HG02870 (cell line): ENCODE data around the gene TEX53.

Experiments
- ATAC-seq: cut with Tn5 transposase; IDR thresholded peaks from one replicate; pipeline ENCODE4 v1.9.1; 2021; ENCODE audit warnings: mild to moderate bottlenecking, moderate library complexity; ENCODE audit not compliant: unreplicated experiment

Gene TEX53

DNA sequence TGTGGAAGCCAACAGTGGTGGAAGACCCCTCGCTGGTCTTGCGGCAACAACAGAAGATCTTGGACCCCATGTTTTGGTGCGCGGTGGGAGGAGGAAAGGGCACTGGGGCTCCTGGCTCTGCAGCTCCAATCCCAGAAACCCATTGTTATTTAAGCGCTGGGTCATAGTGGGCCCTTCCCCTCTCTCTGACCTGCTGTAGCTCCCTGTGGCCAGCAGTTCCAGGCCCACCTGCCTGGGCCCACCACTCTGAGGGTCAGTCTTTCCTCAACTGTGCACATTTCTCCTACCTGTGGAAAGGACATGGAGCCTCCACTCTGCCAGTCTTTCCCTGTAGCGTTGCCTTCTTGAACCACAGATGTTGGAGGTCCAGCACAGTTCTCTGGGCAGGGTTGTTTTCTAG, at the start of gene TEX53:
Gene TEX53 (minus strand): TSS at position 101 of the 400 bp plus-strand sequence. CDS start 31 bp downstream, at position 70.
- no peak for ATAC-seq

DNA sequence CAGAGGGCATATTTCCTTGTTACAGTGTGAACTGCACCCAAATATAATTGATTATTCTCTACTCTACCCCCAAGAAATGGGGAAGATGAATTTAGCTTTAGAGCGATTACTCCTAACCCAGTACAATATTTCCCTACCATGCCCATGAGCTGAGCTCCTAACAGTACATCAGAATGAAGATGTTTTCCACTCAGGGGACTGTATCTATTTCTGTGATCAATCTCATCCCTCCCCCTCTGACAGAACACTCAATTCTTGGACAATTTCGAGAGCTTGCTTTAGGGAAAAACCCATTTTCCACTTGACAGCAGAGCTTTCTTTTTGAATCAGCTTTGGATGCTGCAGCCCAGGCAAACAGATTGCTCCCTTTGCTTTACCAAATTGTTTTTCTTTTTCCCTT, 49.1 kb upstream of the TEX53 start:
- ATAC-seq = no peak

DNA sequence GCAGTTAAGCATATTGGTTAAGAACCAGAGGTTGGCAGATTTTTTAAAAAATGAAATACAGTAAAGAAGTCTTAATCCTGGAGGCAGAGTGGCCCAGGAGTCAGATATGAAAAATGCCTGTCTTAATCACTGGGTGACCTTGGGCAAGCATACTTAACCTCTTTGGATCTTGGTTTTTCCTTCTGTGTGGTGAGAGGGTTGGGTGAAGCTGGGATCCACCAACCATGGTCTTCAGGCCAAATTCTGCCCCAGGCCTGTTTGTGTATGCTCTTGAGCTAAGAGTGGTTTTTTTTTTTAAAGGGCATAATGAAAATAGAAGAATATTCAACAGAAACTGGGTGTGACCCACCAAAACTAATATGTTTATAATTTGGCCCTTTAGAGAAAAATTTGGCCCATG, 44.4 kb upstream of the TEX53 start:
- no peak for ATAC-seq

DNA sequence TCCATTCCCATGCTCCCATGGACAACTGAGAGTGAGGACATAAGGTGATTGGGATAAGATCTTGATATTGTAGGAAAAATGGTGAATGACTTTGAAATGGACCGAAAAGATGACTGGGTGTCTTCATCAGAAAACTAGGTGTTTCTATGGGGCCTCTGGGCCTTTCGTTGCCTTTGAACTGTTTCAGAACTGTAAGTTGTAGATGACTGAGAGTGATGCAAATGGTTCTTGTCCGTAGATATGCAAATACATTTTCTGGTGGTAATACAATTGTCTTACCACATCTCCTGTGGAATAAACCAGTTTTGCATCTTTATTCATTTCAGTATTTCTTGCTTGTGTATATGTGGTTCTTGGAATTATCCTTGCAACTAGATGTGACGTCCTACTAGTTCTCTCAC, 40.3 kb upstream of the TEX53 start:
- ATAC-seq = peak; percentile 47

DNA sequence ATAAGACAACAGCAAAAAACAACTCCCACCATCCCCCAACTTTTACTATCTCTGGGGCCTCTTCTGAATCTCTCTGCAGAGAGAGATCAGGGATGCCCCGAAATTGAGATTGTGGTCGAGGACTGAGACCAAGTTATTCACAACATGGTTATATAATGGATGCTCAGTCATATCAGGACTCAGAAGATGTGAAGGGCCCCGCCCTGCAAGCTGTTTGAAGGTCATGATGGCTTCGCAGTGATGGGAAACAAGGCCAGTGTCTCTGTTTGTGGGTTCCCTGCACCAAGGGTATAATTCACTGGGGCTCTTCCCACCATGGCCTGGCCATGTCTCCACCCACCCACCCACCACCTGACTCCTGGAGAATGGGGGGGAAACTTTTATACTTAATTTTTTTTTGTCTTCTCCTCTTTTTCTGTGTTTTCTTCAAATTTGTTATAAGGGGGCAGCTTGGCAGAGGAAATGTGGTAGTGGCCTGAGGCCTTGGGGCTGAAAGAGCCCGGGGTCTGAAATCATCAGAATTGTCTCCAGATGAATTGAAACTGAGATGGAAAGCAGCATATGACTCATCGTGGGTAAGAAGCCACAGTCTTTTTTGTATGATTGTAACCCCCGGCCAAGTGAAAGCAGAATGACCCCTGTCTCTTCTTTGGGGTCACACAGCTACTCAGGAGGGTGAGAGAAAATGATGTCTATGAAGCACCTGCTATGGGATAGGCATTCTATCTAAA, 39.4 kb upstream of the TEX53 start:
- peak; percentile 59 for ATAC-seq

DNA sequence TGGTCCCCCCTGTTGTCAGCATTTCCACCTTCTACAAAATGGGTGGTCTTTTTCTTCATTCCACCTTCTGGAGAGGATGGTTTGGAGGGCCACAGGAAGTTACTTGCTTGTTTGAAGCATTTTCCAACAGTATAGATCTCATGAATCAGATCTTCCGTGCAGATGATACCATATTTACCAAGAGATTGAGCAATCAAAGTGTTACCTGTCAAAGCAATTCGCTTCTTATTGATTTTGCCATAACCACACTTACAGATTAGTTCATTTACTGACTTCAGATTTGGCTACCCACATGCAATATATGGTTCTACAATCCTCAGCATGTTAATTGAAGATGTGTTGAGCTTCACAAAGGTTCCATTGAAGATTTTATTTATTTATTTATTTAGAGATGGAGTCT, 38.3 kb upstream of the TEX53 start:
- no peak for ATAC-seq

DNA sequence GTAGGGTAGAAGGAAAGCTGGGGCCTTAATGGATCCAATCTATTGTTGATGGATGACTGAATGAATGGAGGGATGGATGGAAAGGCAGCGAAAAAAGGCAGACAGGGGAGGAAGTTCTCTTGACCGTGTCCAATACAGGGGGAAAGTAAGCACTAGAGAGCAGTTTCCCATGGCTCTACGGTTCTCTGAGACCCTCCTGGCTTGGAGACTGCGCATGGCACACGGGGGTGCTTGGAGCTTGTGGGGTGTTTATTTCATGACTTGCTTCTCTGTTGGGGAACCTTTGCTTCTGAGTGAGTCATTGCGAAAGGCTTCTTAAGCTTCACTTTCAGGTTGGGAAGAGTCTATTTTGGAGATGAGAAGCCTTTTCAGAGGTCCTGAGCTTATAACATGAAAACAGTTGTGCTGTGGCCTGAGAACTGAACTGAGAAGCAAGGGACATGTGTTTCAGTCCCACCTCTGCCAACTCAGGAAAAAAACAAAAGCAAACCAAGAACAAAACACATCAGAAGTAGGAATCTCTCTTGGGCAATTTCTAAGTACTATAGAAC, 37.2 kb upstream of the TEX53 start:
- ATAC-seq = peak; percentile 38

DNA sequence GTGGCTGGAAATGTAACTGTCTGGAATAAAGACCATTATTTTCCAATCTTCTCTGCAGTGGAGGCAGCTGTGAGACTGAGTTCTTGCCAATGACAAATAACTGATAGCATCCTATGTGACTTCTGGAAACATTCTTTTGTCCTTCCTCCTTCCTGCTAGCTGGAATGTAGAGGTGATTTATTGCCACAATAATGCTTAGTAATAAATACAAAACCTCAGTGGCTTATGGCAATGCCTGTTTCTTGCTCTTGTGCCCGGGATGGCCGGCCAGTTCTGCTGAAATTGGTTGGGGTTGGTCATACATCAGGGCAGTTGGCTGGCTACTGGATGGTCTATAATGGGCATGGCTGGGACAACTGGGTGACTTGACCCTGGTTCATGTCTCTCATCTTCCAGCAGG, 36.5 kb upstream of the TEX53 start:
- no peak for ATAC-seq

DNA sequence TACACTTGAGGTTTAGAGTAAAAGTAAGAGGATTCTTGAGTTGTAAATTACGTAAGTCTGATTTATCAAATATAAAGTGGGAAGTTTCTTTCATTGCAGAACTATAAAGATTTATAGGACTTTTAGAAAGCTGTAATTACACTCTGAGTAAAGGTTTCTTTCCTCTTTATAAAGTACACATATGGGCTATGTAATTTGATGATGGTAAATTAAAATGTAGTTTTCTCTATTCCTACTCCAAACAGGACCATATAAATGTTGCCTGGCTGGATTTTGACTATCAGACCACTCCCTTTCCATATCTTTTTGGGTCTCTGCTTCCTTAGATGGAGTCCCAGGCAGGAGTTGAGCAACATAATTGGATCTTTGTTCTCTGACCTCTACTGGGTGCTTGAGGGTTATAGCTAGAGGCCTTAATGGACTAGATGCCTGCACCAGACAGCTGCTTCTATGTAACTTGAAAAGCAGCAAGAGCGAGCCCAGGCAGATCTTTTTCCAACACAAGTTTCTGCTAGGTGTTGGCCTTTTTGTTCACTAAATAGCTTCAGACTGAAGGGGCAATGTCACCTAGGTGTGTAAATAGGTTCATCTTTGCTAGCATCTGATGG, 35.7 kb upstream of the TEX53 start:
- no peak for ATAC-seq

DNA sequence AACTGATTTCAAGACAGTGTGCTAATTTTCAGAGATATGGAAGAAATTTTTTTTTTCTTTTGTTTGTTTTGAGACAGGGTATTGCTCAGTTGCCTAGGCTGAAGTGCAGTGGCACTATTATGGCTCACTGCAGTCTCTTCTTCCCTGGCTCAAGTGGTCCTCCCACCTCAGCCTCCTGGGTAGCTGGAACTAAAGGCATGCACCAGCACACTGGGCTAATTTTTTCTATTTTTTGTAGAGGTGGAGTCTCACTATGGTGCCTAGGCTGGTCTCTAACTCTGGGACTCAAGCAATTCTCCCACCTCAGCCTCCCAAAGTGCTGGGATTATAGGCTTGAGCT, 34.3 kb upstream of the TEX53 start:
- no peak for ATAC-seq

DNA sequence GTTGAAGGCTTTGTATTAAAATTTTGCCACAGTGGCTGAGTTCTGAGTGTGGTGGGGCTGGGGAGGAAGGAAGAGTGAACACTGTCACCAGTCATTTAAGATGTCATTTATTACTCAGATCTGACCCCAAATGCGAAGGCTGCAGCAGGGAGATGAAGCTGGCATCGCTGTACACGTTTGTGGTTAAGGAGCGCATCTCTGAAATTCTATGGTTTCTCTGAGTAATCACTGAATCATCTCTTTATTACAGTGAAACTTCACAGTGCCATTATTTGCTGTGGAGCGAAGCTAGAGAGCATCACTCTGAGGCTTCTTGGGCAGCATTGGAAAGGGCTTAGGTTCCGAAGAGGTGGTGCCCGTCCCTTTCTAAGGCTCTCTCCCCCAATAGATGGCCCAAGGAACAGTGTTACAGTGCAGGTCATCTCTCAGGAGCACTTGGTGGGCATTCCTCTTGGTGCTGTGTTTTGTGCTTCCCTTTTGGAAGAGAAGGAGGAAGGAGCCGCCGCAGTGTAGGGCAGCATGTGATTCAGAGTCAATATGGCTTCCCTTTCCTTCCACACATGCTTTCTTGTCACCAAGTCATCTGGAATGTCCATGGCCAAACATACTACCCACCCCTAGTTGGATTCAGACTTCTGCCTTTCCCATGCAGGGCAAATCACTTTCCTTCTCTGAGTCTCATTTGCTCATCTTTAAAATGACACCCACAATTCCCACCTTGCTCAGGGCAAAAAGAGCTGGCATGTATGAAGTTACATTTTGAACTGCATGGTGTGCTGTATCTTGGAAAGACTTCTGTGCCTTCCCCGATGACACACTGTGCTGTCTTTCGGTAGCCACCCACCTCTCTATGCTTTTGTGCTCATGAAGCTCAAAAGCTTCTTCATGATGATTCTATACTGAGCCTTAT, 33.7 kb upstream of the TEX53 start:
- peak; percentile 73 for ATAC-seq

DNA sequence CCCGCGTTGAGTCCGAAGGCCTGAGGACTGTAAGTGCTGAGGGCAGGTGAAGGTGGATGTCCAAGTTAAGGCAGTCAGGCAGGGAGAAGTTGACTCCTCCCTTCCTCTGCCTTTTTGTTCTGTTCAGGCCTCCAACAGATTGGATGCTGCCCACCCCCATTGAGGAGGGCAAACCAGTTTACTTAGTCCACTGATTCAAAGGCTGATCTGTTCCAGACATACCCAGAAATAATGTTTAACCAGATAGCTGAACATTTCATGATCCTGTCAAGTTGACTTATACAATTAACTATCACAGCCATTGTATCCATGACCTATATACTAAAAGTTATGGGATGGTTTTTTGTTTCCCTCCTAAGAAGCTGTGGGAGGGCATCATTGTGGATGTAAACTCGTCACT, 32.7 kb upstream of the TEX53 start:
- ATAC-seq = no peak

DNA sequence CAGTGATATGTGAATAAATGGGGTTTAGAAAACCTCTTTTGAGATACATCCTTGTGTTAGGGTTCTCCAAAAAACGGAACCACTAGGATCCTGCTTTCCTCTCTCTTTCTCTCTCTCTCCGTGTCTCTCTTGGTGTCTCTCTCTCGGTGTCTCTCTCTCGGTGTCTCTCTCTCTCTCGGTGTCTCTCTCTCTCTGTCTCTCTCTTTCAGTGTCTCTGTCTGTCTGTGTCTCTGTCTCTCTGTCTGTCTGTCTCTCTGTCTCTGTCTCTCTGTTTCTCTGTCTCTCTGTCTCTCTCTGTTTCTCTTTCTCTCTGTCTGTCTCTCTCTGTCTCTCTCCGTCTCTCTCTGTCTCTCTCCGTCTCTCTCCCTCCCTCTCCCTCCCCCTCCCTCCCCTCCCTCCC, 32.2 kb upstream of the TEX53 start:
- ATAC-seq = no peak

DNA sequence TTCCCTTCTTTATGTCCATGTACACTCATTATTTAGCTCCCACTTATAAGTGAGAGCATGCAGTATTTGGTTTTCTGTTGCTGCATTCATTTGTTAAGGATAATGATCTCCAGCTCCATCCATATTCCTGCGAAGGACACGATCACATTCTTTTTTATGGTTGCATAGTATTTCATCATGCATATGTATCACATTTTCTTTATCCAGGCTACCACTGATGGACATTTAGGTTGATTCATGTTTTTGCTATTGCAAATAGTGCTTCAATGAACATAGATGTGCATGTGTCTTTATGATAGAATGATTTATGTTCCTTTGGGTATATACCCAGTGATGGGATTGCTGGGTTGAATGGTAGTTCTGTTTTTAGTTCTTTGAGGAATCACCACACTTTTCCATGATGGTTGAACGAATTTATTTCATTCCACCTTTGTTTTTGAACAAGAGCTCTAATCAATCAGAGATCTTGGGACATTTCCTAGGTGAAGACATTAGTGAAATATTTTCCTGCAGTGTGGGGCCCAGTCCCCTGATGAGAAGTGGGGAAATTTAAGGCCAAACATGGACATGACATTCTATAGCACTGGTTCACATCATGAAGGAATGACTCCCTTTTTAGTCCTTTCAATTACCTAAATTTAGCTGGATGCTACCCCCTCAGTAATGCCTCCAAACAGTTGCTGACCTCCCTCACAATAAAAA, 31.5 kb upstream of the TEX53 start:
- no peak for ATAC-seq

DNA sequence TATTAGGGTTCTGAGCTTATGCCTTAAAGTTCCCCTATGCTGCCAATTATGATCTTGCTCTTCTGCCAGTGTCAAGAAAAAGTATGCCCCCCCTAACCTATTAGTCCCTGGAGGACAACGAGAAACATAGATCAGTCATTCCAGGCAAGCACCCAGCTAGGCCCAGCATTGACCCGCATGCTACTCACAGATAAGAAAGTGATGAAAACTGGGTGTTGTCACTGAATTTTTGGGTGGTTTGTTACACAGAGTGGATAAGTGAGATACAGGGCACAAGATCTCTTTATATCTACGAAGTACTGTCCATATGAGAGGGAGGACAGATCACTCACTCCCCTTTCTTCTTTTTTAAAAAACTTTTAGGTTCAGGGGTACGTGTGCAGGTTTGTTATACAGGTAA, 30.8 kb upstream of the TEX53 start:
- ATAC-seq = no peak

DNA sequence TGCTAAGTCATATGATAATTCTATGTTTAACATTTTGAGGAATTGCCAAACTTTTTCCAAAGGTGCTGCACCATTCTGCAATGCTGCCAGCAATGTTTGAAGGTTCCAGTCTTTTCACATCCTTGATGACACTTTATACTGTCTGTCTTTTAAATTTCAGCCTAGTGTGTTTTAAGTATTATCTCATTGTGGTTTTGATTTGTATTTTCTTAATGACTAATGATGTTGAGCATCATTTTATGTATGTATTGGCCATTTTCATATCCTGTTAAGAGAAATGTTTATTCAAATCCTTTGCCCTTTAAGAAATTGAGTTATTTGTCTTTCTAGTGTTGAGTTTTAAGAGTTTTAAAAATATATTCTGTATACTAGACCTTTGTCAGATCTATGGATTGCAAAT, 29.4 kb upstream of the TEX53 start:
- no peak for ATAC-seq

DNA sequence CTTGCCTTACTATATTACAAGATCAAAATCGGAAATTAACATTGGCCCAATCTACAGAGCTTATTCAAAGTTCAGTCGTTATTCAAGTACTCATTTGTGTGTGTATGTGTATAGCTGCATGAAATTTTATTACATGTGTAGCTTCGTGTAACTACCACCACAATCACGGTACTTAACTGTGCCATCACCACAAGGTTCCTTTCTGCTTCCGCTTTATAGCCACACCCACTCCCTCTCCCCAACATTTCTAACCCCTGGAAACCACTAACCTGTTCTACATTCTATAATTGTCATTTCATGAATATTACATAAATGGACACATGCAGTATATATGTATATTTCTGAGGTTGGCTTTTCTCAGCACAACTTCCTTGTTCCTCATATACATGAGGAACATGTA, 28.3 kb upstream of the TEX53 start:
- no peak for ATAC-seq

DNA sequence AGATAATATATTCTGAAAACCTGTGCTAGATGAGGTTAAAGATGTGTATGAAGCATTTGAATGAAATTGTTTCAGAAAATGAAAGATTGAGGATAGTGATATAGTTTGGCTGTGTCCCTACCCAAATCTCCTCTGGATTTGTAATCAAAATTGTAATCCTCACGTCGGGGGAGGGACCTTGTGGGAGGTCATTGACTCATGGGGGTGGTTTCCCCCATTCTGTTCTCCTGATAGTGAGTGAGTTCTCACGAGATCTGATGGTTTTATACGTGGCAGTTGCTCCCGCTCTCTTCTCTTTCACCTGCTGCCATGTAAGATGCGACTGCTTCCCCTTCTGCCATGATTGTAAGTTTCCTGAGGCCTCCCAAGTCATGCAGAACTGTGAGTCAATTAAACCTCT, 26.4 kb upstream of the TEX53 start:
- no peak for ATAC-seq

DNA sequence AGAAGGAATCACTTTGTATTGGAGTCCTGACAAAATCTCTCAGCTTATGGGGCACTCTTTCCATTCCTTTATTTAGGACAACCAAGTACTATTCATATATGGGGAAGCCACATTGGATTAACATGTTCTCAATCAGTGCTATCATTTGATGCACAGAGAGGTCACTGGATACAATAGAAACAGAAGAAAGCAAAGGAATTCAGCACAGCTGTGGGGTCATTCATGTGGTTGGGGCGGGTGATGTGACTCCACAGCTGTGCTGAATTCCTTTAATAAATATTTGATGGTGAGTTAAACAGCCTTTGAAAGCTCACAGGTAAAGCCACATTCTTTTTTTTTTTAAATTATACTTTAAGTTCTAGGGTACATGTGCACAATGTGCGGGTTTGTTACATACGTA, 25.2 kb upstream of the TEX53 start:
- no peak for ATAC-seq

DNA sequence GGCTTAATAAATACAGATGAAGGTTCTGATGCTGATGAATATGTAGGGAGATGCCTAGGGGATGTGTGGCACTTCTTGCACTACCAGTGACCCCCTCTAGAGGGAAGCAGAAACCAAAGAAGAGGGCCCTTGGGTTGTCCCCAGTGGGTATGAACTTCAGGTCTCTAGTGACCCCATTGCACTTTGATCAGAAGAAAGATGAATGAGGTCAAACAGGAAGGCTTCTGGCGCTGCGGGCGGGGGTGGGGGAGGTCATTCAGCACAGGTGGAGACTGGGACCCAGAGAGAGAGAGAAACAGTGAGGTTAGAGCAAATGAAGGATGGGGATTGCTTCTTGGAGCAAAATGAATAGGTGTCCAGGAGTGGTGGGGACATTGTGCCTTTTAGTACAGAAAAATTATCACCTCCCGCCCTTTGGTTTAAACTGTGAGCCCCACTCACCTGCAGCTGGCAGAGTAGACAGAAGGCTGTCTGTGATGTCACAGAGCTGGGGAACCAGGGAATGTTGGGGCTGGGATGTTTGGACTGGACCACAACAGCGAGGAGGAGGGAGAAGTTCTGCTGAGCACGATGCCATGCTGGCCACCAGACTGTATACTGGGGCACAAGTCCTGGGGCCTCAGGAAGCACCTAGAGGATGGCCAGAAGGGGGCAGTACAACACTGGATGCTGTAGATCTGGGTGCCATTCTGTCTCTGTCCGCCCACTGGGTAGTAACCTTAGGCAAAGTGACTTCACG, 24.2 kb upstream of the TEX53 start, which contains the start of gene TEX48:
Gene TEX48 (minus strand): TSS at position 599 of the 739 bp plus-strand sequence. CDS start 10,469 bp downstream, outside the sequence.
- ATAC-seq = peak; percentile 81
